Medulla oblongata (tissue), 1 donor: Measurements from ENCODE around the gene COL13A1.

Source experiments
- DNase-seq: peaks from one replicate; pipeline ENCODE4 v3.0.0-alpha.2; 2015; ENCODE audit errors: extremely low spot score

COL13A1 gene

DNA sequence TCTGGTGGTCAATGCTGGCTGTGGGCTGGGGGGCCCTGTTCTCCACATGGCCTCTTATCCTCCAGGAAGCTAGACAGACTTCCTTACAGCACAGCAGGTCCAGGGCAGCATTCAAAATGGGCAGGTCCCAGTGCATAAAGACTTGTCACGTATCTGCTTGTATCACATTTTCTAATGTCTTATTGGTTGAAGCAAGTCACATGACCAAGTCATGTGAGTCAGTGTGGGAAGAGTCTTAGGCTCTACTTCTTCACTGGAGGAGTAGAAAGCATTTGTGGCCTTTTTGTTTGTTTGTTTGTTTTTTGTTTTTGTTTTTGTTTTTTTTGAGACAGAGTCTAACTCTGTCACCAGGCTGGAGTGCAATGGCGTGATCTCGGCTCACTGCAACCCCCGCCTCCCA lies 104.7 kb downstream of the COL13A1 start:
- DNase-seq, result no peak

DNA sequence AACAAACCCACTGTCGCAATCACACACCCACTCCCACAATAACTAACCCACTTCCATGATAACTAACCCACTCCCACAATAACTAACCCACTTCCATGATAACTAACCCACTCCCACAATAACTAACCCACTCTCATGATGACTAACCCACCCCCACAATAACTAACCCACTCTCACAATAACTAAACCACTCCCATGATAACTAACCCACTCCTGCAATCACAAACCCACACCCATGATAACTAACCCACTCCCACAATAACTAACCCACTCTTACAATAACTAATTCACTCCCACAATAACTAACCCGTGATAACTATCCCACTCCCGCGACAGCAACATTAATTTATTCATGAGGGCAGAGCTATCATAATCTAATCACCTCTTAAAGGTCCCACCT lies 105.8 kb downstream of the COL13A1 start:
- DNase-seq, result no peak

DNA sequence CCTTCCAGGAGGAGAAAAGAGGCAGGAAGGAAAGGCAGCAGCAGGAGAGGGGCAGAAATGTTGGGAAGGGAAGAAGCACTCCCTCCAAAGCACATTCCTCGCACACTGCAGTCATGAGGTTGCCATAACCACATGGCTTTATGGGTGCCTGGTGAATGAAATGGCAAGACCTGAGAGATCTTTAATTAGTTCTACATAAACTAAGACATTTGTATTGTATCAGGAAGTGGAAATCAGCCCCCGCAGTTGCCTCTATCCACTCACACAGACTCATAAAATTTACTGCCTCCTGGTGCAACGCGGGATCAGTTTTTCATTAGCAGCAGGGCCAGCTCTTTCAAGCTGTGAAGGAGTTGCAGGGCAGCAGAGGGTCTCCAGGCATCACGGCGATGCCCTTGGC lies 106.4 kb downstream of the COL13A1 start:
- no peak for DNase-seq

- DNase-seq, result no peak
Observed at GRCh38 chr10:69910561-69910960, 108.9 kb downstream of the COL13A1 start.

DNA sequence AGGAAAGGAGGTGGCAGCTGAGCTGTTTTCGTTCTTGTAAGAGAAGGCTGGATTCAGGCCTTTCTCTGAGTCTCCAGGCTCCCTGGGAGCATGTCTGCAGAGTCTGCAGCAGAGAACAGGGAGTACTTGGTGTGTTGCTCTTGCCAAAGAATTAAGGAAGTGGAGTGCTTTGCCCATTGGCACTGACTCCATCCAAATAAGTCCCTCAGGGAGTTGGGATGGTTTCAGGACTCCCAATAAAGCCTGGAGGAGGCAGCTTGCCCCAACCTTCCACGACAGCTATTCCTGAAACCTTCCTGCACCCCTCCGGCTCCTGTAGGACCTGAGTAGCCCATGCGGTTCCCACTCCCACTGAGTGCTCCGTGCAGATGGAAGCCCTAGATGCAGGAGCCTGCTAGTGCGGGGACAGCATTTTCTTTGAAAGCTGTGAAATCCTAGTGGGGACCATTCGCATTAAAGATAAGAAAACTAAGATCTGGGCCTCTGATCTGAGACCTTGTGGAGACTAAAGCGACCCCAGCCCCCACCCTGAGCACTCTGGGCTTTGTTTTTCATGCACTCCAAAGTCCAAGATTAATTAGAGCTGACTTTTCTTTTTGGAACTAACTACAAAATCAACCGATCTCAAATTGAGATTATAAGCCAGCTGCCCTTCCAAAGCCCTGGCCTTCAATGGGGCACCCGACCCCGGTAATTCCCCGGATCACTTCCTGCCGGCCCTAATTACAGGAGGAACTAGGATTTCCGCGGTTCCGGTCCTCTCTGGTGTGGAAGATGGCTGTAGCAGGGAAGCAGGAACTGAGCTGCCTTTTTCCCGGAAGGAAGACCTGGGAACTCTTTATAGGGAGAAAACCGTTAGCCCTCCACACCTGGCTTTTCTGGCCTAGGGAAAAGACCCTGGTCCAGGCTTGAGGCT lies 110.2 kb downstream of the COL13A1 start:
- DNase-seq, result peak; percentile 69

GRCh38 chr10:69912589-69912988 lies 110.9 kb downstream of the COL13A1 start:
- no peak for DNase-seq

- no peak for DNase-seq
Observed at GRCh38 chr10:69913606-69914382, 112.1 kb downstream of the COL13A1 start.

GRCh38 chr10:69914398-69915214 lies 112.9 kb downstream of the COL13A1 start:
- peak; percentile 82 for DNase-seq

DNA sequence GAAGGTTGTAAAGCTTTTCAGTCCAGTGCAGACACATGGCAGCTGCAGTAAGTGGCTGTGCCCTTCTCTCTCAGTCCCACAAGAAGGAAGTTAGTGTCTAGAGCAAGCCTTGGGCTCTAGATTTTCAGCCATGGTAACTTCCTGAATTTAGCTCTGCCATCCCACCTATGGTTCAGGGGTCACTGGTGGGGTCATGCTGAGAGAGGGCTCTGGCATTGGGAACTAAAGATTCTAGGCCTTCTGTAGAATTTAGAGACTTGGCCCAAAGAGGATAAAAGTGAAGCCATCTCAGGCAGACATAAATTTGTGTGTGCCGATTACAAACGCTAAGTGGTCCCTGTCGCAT lies 113.5 kb downstream of the COL13A1 start:
- no peak for DNase-seq

DNA sequence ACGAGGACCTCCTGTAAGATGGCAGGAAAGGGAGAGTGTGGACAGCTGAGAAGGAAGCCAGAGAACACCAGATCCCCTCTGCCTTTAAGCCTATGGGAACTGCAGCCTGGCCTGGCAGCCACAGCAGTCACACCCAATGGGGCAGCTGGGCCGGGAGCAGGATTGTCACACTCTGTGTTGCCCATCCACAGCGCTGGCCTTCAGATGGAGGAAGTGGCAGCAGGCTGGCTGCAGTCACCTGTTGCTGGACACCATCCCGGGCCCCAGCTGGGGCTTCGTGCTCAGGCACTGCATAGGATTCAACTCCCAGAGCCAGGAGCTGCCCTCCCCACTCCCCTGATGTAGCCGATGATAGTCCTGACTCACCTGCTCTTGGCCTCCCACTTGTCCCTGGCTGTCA lies 114.4 kb downstream of the COL13A1 start:
- DNase-seq, result no peak

- no peak for DNase-seq
Observed at GRCh38 chr10:69918036-69918435, 116.3 kb downstream of the COL13A1 start.

DNA sequence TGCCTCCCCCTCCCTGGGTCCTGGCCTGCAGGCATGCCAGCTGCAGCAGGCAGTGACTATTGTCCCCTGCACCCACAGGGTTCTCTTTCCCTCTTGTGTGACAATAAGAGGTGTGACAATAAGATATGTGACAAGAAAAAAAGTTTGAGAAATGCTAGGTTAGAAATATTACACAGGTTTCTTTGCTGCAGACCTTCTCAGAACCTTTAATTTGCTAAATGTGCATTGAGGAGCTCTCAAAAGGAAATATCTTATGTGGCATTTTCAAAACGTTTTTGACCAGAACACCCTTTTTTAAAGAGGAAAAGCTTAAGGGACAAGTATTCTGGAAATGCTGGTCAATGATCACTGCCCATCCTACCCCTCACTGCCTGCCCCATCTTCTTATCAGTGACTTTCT lies 117.5 kb downstream of the COL13A1 start:
- DNase-seq, result no peak

DNA sequence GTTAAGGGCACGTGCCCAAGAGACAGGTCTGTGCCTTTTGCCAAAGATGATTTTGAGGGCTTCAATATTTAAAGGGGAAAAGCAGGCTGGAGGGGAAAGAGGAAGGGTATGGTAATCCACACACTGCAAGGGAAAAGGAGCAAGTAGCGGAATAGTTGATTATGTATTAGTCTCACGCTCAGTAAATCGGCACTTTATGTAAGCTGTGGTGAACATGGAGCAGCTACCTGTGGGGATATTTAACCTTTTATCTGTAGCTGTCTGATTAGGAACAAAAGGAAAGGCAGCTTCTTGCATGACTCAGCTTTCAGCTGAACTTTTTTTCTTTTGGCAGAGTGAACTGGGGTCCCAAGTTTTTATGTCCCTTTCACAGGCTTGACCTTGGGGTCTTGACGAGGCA lies 123.4 kb downstream of the COL13A1 start:
- no peak for DNase-seq

GRCh38 chr10:69928339-69928738 lies 126.6 kb downstream of the COL13A1 start:
- DNase-seq, result no peak

- no peak for DNase-seq
Observed at GRCh38 chr10:69929575-69929974, 127.9 kb downstream of the COL13A1 start.

- DNase-seq, result no peak
Observed at GRCh38 chr10:69934768-69935167, 133.1 kb downstream of the COL13A1 start.

- peak; percentile 41 for DNase-seq
Observed at GRCh38 chr10:69936091-69936490, 134.4 kb downstream of the COL13A1 start.

- DNase-seq, result no peak
Observed at GRCh38 chr10:69938541-69938991, 136.9 kb downstream of the COL13A1 start.

GRCh38 chr10:69939061-69939460 lies 137.4 kb downstream of the COL13A1 start:
- DNase-seq, result no peak

DNA sequence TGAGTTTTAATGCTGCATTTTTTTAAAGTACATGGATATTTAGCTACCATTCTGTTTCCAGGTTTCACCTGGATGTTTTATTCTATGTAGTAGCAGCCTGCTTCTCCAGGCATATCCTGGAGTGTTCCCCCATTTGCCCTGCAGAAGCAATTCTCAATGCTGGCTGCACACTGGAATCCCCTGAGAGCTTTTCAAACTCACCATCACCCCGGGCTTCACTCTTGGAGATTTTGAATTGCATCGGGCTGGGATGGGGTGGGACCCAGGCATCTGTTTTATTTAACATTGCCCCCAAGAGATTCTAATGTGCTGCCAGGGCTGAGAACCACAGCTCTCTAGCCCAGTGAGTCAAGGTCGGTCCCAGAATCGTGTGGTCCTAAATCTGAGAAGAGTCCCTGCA lies 137.8 kb downstream of the COL13A1 start:
- no peak for DNase-seq

DNA sequence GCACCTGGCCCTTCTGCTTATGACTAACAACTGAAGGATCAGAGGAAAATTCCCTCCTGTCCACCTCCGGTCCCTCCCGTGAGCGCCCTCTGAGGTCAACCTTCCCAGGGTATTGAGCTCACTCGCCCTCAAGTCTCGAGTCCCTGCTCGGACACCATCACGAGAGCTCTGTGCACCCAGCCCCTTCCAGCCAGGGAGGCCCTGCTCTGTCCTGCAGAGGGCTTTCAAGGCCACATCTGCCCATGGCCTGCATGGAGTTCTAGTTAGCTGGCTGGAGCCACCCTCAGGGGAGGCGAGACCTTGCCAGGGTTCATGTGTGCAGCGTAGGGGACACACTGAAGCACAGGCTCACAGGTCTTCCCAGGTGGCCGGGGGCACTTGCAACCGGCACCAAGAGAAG lies 140.0 kb downstream of the COL13A1 start:
- no peak for DNase-seq

DNA sequence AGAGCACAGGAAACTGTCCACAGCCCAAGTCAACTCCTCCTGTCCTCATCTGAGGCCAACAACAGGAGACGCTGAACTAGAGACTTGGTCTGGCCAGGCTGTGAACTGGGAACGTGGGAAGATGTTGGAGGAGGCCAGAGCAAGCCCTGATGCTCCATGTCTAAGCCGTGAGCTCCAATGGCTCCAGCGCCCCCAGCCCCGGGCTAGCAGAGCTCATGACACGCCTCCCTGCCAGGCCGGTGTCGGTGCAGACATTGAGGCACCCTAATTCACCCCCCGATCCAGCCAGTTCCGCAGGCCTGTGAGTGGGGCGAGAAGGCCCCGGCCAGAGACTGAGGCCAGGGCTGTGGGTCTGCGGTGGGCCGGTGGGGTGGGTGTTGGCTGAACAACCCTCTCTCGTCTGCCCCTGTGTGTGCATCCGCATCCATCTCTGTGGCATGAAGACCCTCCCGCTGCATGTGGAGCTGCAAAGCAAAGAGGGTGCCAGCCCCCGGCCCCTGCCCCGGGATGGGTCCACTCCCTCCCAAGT lies 141.7 kb downstream of the COL13A1 start:
- DNase-seq, result no peak
